ENCODE results near the gene ST8SIA6.

GRCh38 chr10:17276756-17277424 is 177.5 kb downstream of the ST8SIA6 start:
- no peak for TF ChIP-seq CTCF (IDR thresholded peaks at IDR 0.05; ENCODE audit: insufficient read depth, low read length)
- no peak for TF ChIP-seq POLR2AphosphoS5 (IDR thresholded peaks at IDR 0.05; ENCODE audit: low read depth)
- TF ChIP-seq GABPA (IDR thresholded peaks at IDR 0.05; ENCODE audit: low read depth) = no peak
- no peak for TF ChIP-seq REST (IDR thresholded peaks at IDR 0.05; ENCODE audit: insufficient replicate concordance, low read depth)
